ENCODE measurements around the gene MBNL1.

GRCh38 chr3:152331018-152331541 lies 62.4 kb downstream of the MBNL1 start:
- TF ChIP-seq POLR2A (IDR thresholded peaks at IDR 0.05) = no peak
- no peak for TF ChIP-seq CTCF (IDR thresholded peaks at IDR 0.05)
- peak in 1 of 3 donors; percentile 14 for TF ChIP-seq POLR2AphosphoS5 (IDR thresholded peaks at IDR 0.05)
- TF ChIP-seq EP300 (IDR thresholded peaks at IDR 0.05) = no peak
